CD14-positive monocyte (primary cell): Measurements from ENCODE around the gene CHST11. TPM values are rescaled to one million over a fixed set of nuclear protein-coding genes. Genes with fewer than 3 reads are reported as not detected.
A peak's percentile ranks its signal among the peaks of the same experiment; 100 is the strongest.

Experiments
- DNase-seq, 3 donors: peaks; one replicate each; pipeline ENCODE4 v3.0.0-alpha.2; 2011 to 2022
- H2AFZ ChIP-seq: 2 replicates; pipeline ENCODE4 v1.6.0; 2012; ENCODE audit warnings: mild to moderate bottlenecking, low read depth, low read length, inconsistent platforms; ENCODE audit not compliant: insufficient read depth, poor library complexity, severe bottlenecking
- H3K27ac ChIP-seq, 2 donors: 1 replicate in 1 of 2; 2 replicates in 1 of 2; pipeline ENCODE4 v1.5.1; 2012 to 2013; ENCODE audit warnings: low read length in 2 of 2, control low read depth in 1 of 2, inconsistent platforms in 1 of 2, low read depth in 1 of 2, mild to moderate bottlenecking in 1 of 2
- H3K27me3 ChIP-seq, 2 donors: one replicate each; pipeline versions ENCODE4 v1.6.0 to v1.6.1; 2011 to 2013; ENCODE audit warnings: low read length in 2 of 2; ENCODE audit not compliant: control insufficient read depth in 2 of 2, insufficient read depth in 2 of 2
- H3K36me3 ChIP-seq, 2 donors: replicated peaks in 1 of 2; 1 replicate in 1 of 2; 2 replicates in 1 of 2; pipeline versions ENCODE4 v1.5.1 to v1.6.1; 2012 to 2013; ENCODE audit warnings: low read length in 2 of 2, control low read depth in 1 of 2, inconsistent platforms in 1 of 2, mild to moderate bottlenecking in 1 of 2; ENCODE audit not compliant: insufficient read depth in 2 of 2, control insufficient read depth in 1 of 2
- H3K4me1 ChIP-seq, 2 donors: 1 replicate in 1 of 2; 2 replicates in 1 of 2; pipeline versions ENCODE4 v1.5.1 to v1.6.1; 2012 to 2013; ENCODE audit warnings: low read length in 2 of 2, control low read depth in 1 of 2, inconsistent platforms in 1 of 2, mild to moderate bottlenecking in 1 of 2, moderate library complexity in 1 of 2; ENCODE audit not compliant: insufficient read depth in 2 of 2, control insufficient read depth in 1 of 2
- H3K4me2 ChIP-seq: replicated peaks from 2 replicates; pipeline ENCODE3; 2012; ENCODE audit warnings: low read length, moderate library complexity, mild to moderate bottlenecking; ENCODE audit not compliant: poor library complexity, severe bottlenecking; ENCODE audit errors: extremely low read depth
- H3K4me3 ChIP-seq, 3 experiments: fragments of 200-600 bp in 1 of 3; sonication (generic) in 1 of 3; replicated peaks in 1 of 3; 1 replicate in 2 of 3; 2 replicates in 1 of 3; pipeline ENCODE4 v1.5.1; 2011 to 2013; ENCODE audit warnings: low read length in 3 of 3, mild to moderate bottlenecking in 3 of 3, control low read depth in 2 of 3, low read depth in 2 of 3, inconsistent platforms in 1 of 3, moderate library complexity in 1 of 3
- H3K79me2 ChIP-seq: 2 replicates; pipeline ENCODE4 v1.6.0; 2012; ENCODE audit warnings: mild to moderate bottlenecking, control low read depth, inconsistent platforms, low read length, moderate library complexity; ENCODE audit not compliant: insufficient read depth
- H3K9ac ChIP-seq: 2 replicates; pipeline ENCODE4 v1.6.0; 2017; ENCODE audit warnings: low read length, mild to moderate bottlenecking; ENCODE audit not compliant: insufficient read depth, poor library complexity, severe bottlenecking
- H3K9me3 ChIP-seq, 2 donors: replicated peaks in 1 of 2; 1 replicate in 1 of 2; 2 replicates in 1 of 2; pipeline versions ENCODE4 v1.5.1 to v1.6.1; 2012 to 2013; ENCODE audit warnings: low read length in 2 of 2, control low read depth in 1 of 2; ENCODE audit not compliant: control insufficient read depth in 1 of 2, insufficient read depth in 1 of 2
- H4K20me1 ChIP-seq: 2 replicates; pipeline ENCODE4 v1.6.0; 2012; ENCODE audit warnings: mild to moderate bottlenecking, low read length, control low read depth, moderate library complexity; ENCODE audit not compliant: insufficient read depth
- H3K27ac Mint-ChIP-seq, 7 donors: one replicate each; pipeline ENCODE4 v1.8.0; 2020; ENCODE audit warnings: mild to moderate bottlenecking in 7 of 7, mixed read lengths in 7 of 7, moderate library complexity in 6 of 7, inconsistent platforms in 2 of 7
- H3K27me3 Mint-ChIP-seq, 3 donors: one replicate each; pipeline ENCODE4 v1.8.0; 2021 to 2022; ENCODE audit warnings: low read depth in 3 of 3, mild to moderate bottlenecking in 3 of 3, mixed read lengths in 3 of 3, moderate library complexity in 3 of 3, inconsistent platforms in 1 of 3
- H3K36me3 Mint-ChIP-seq, 2 donors: one replicate each; pipeline ENCODE4 v1.8.0; 2020; ENCODE audit warnings: mixed read lengths in 2 of 2, inconsistent platforms in 1 of 2, mild to moderate bottlenecking in 1 of 2
- H3K4me1 Mint-ChIP-seq: one replicate; pipeline ENCODE4 v1.8.0; 2020; ENCODE audit warnings: mild to moderate bottlenecking, mixed read lengths
- H3K4me3 Mint-ChIP-seq, 2 donors: one replicate each; pipeline ENCODE4 v1.8.0; 2020; ENCODE audit warnings: mild to moderate bottlenecking in 2 of 2, mixed read lengths in 2 of 2, moderate library complexity in 1 of 2
- H3K9me3 Mint-ChIP-seq, 7 donors: one replicate each; pipeline ENCODE4 v1.8.0; 2020 to 2022; ENCODE audit warnings: mixed read lengths in 7 of 7, mild to moderate bottlenecking in 6 of 7, moderate library complexity in 6 of 7, inconsistent platforms in 2 of 7
- WGBS: methylation state at CpG from one replicate; pipeline ENCODE4 v1.1.5; 2013; ENCODE audit warnings: missing lambda C conversion rate; ENCODE audit not compliant: insufficient coverage; 5-methylcytosine and 5-hydroxymethylcytosine counted together
- intact Hi-C, 2 donors: fragments of 100-400 bp; cut with micrococcal nuclease; formaldehyde crosslinking; loops; one replicate each; pipeline versions ENCODE4 v1.15.0 to v1.15.1; 2023
- polyA plus RNA-seq, 3 donors: library from polyadenylated mRNA; depleted of rRNA in 1 of 3; unstranded in 2 of 3; stranded (reverse) in 1 of 3; fragments of 300-500 nt in 2 of 3; fragments of >200 nt in 1 of 3; fragmentation: Illumina TruSeq in 2 of 3; gene quantifications; 1 replicate in 2 of 3; 2 replicates in 1 of 3; pipeline ENCODE4 v1.2.3, GENCODE V29; 2012 to 2021
- TF ChIP-seq, protein P1 (sequence below): fragments of 200-600 bp; IDR thresholded peaks from one replicate; pipeline ENCODE4 v1.8.0; 2022; ENCODE audit warnings: antibody characterized with exemption, mild to moderate bottlenecking

The CHST11 gene
- polyA plus RNA-seq, 3 donors, result 44.4 to 66.6 (median 48.4) TPM

DNA sequence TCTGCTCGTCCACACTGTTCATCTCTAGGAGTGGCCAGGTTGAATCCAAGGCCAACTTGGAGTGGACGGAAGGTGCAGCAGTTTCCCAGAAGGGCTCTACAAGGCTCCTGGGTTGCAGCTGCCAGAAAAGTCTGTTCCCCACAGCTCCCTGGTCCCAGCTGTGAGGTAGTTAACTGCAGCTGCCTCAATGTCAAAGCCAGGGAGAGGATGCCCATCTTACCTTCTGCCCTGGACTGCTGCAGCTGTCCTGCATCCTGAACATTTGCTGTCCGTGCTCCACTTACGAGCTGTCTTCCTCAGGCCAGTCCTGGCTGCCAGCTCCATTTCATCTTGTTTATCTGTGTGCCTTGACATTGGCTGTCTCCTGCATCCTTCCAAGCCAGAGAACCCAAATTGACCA is 274.0 kb downstream of the CHST11 start:
- Histone ChIP-seq H3K4me3 (no peak overlapping the region), H2AFZ (no peak overlapping the region), H3K4me1 (peaks cover 25 to 38% of the 10 kb centered on the region in 2 donors), H3K79me2 (peaks cover 92% of the 10 kb centered on the region), H3K27ac (no peak overlapping the region), H3K9ac (no peak overlapping the region), H3K4me2 (no peak overlapping the region), H3K27me3 (no peaks in the 10 kb centered on the region), H3K36me3 (peaks cover 5 to 41% of the 10 kb centered on the region in 2 donors), H3K9me3 (no peaks in the 10 kb centered on the region), H4K20me1 (peaks cover 72% of the 10 kb centered on the region)
- peaks cover 0 to 4% (median 0%) of the 10 kb centered on the region in 3 donors for H3K27me3 Mint-ChIP-seq
- H3K9me3 Mint-ChIP-seq, result no peaks in the 10 kb centered on the region
- DNase-seq, result no peak
- peaks cover 39% of the 10 kb centered on the region for H3K4me1 Mint-ChIP-seq
- intact Hi-C loops, result no loop called here
- peak overlapping the region in 4 of 7 donors; percentile 14 to 61 (median 21) for H3K27ac Mint-ChIP-seq
- 94% methylated on average over 4 of the region's 4 CpGs for WGBS
- no peak overlapping the region for H3K4me3 Mint-ChIP-seq
- TF ChIP-seq, protein P1, sequence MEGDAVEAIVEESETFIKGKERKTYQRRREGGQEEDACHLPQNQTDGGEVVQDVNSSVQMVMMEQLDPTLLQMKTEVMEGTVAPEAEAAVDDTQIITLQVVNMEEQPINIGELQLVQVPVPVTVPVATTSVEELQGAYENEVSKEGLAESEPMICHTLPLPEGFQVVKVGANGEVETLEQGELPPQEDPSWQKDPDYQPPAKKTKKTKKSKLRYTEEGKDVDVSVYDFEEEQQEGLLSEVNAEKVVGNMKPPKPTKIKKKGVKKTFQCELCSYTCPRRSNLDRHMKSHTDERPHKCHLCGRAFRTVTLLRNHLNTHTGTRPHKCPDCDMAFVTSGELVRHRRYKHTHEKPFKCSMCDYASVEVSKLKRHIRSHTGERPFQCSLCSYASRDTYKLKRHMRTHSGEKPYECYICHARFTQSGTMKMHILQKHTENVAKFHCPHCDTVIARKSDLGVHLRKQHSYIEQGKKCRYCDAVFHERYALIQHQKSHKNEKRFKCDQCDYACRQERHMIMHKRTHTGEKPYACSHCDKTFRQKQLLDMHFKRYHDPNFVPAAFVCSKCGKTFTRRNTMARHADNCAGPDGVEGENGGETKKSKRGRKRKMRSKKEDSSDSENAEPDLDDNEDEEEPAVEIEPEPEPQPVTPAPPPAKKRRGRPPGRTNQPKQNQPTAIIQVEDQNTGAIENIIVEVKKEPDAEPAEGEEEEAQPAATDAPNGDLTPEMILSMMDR, result no peak
- H3K36me3 Mint-ChIP-seq, result peaks cover 19 to 49% of the 10 kb centered on the region in 2 donors

DNA sequence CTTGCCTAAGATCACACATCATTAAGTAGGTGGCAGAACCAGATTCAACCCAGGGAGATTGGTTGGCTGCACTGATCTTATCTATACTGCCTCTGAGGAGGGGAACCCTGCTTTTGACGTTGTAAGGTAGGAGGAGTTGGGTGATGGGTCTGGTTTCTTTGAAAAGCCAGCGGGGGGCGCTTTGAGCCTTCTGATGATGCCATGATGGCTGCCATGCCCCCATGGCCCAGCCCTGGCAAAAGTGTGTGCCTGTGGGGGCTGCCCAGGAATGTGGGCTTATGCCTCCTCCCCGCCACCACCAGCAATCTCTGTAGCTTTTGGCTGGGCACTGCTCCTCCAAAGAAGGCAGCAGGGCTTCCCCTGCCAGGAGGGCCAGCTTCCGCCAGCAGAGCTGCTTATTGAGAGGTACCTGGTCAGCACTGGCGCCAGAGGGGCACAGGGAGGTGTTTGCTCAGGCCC is 277.0 kb downstream of the CHST11 start:
- Histone ChIP-seq H3K9me3 (no peaks in the 10 kb centered on the region), H3K79me2 (peaks cover 99% of the 10 kb centered on the region), H3K4me1 (peaks cover 19 to 36% of the 10 kb centered on the region in 2 donors), H2AFZ (no peak overlapping the region), H3K36me3 (peaks cover 5 to 37% of the 10 kb centered on the region in 2 donors), H3K27ac (no peak overlapping the region), H3K4me3 (no peak overlapping the region), H4K20me1 (peaks cover 84% of the 10 kb centered on the region), H3K4me2 (no peak overlapping the region), H3K27me3 (no peaks in the 10 kb centered on the region), H3K9ac (no peak overlapping the region)
- peaks cover 27 to 57% of the 10 kb centered on the region in 2 donors for H3K36me3 Mint-ChIP-seq
- intact Hi-C loops, result no loop called here
- peaks cover 0 to 4% (median 0%) of the 10 kb centered on the region in 3 donors for H3K27me3 Mint-ChIP-seq
- TF ChIP-seq, protein P1, result no peak
- no peak overlapping the region for H3K4me3 Mint-ChIP-seq
- H3K9me3 Mint-ChIP-seq, result no peaks in the 10 kb centered on the region
- 78% methylated on average over 3 of the region's 6 CpGs for WGBS
- H3K4me1 Mint-ChIP-seq, result peaks cover 42% of the 10 kb centered on the region
- H3K27ac Mint-ChIP-seq, result no peak overlapping the region
- DNase-seq, result no peak
